A549 (cell line): Measurements from ENCODE around the gene FAM89B. TPM values are rescaled to one million over a fixed set of nuclear protein-coding genes. Genes with fewer than 3 reads are reported as not detected.

ENCODE experiments used
- ATAC-seq, 2 experiments: fragments of 200-7000 bp in 1 of 2; fragments of >200 bp in 1 of 2; cut with Nextera tagmentation in 1 of 2; cut with Tn5 transposase in 1 of 2; 3 replicates each; pipeline versions ENCODE4 v1.8.0 to v1.9.1; 2018 to 2020; ENCODE audit warnings: mild to moderate bottlenecking in 1 of 2, moderate library complexity in 1 of 2
- CTCF ChIA-PET: fragments of 300-600 bp; sonication (Branson Sonifier 250); formaldehyde crosslinking; extraction: SDS; loops from one replicate; lab custom pipeline; 2021; ENCODE audit warnings: antibody characterized with exemption, inconsistent platforms; lab: Yijun Ruan, JAX
- POLR2A ChIA-PET: fragments of 350-600 bp; formaldehyde crosslinking; extraction: SDS; loops from one replicate; lab custom pipeline; 2021; ENCODE audit warnings: antibody characterized with exemption, inconsistent platforms; lab: Yijun Ruan, JAX
- DNase-seq, 2 experiments: peaks; one replicate each; pipeline versions ENCODE4 v3.0.0 to v3.0.0-alpha.2; 2011 to 2016; ENCODE audit warnings: low read depth in 1 of 2, low spot score in 1 of 2
- FAIRE-seq: peaks from 2 replicates; lab custom pipeline; 2011; peaks lifted over from hg19 to GRCh38; lab: Jason Lieb, UNC
- H3K27ac ChIP-seq, 2 experiments: fragments of >200 bp; sonication (Bioruptor Twin); formaldehyde crosslinking; 3 replicates each; pipeline ENCODE4 v1.5.1; 2016 to 2017
- H3K4me1 ChIP-seq: fragments of >200 bp; sonication (Bioruptor Twin); formaldehyde crosslinking; 3 replicates; pipeline ENCODE4 v1.6.1; 2016
- H3K4me2 ChIP-seq: fragments of >200 bp; sonication (Bioruptor Twin); formaldehyde crosslinking; 3 replicates; pipeline ENCODE4 v1.6.1; 2016
- H3K4me3 ChIP-seq: fragments of >200 bp; sonication (Bioruptor Twin); formaldehyde crosslinking; 3 replicates; pipeline ENCODE4 v1.5.1; 2016
- H3K9me3 ChIP-seq: fragments of >200 bp; sonication (Bioruptor Twin); formaldehyde crosslinking; 3 replicates; pipeline ENCODE4 v1.6.1; 2016
- CBX2 ChIP-seq: fragments of 200-600 bp; sonication (generic); IDR thresholded peaks from 2 replicates; pipeline ENCODE4 v1.6.1; 2016; ENCODE audit warnings: low read depth, mild to moderate bottlenecking, borderline replicate concordance
- EHMT2 ChIP-seq: fragments of 200-600 bp; sonication (generic); IDR thresholded peaks from 2 replicates; pipeline ENCODE4 v1.6.1; 2016; ENCODE audit warnings: antibody characterized with exemption, low read depth, mild to moderate bottlenecking, moderate library complexity
- GATA3 ChIP-seq: IDR thresholded peaks from 2 replicates; pipeline ENCODE4 v1.6.1; 2012; ENCODE audit warnings: borderline replicate concordance
- MAFK ChIP-seq: fragments of 450-650 bp; IDR thresholded peaks from 2 replicates; pipeline ENCODE4 v1.6.1; 2014; ENCODE audit not compliant: partially characterized antibody
- MAX ChIP-seq: IDR thresholded peaks from 2 replicates; pipeline ENCODE4 v1.6.1; 2012
- NR3C1 ChIP-seq: fragments of >200 bp; sonication (Bioruptor Twin); formaldehyde crosslinking; IDR thresholded peaks from 3 replicates; pipeline ENCODE4 v1.6.1; 2017
- POLR2AphosphoS2 ChIP-seq: conservative IDR thresholded peaks from 2 replicates; pipeline ENCODE4 v1.6.1; 2012; ENCODE audit warnings: low read length, improper control_type of control experiment, inconsistent platforms
- RCOR1 ChIP-seq: fragments of 150-350 bp; IDR thresholded peaks from 2 replicates; pipeline ENCODE4 v1.6.1; 2014; ENCODE audit warnings: antibody characterized with exemption, low read length, low read depth
- RFX5 ChIP-seq: fragments of 450-650 bp; IDR thresholded peaks from 2 replicates; pipeline ENCODE4 v1.7.1; 2014; ENCODE audit warnings: antibody characterized with exemption, mild to moderate bottlenecking, moderate library complexity
- TFCP2L1 ChIP-seq: fragments of 250-450 bp; sonication (Bioruptor Pico); IDR thresholded peaks from 2 replicates; pipeline ENCODE4 v1.5.0; 2021; ENCODE audit warnings: mild to moderate bottlenecking
- WGBS: methylation state at CpG from one replicate; pipeline ENCODE4 v1.1.6; 2017; ENCODE audit errors: missing lambda C conversion rate; 5-methylcytosine and 5-hydroxymethylcytosine counted together
- polyA plus RNA-seq, 4 experiments: library from polyadenylated mRNA; depleted of rRNA in 3 of 4; stranded (reverse); fragments of >200 nt; fragmentation: RNase III in 1 of 4; extraction: RNeasy Plus Mini Kit Qiagen cat#74134 plus additional on column Dnase treatment in 1 of 4; gene quantifications; 2 replicates in 3 of 4; 3 replicates in 1 of 4; pipeline ENCODE4 v1.2.3, GENCODE V29; 2011 to 2017
- small RNA-seq, 6 experiments: library from RNA; depleted of rRNA; stranded (forward); fragments of <200 nt; gene quantifications; one replicate each; pipeline ENCODE3, GENCODE V24; 2012

FAM89B gene
- polyA plus RNA-seq, 2 of the 4 experiments (the other 2 are of a cell fraction) = 13.5 to 23.9 TPM

- FAIRE-seq = no peak
- POLR2A ChIA-PET = interaction anchor here (1.4 kb wide), 1 partner anchor 8 kb away, joined by 4 read pairs; no protein-coding TSS in a partner anchor
These were observed 50.8 kb downstream of the FAM89B start for GRCh38 chr11:65623177-65623576.

More at GRCh38 chr11:65623177-65623576, 50.8 kb downstream of the FAM89B start:
- Histone ChIP-seq H3K9me3 (no peaks in the 10 kb centered on the region), H3K27ac (no peak overlapping the region), H3K4me3 (no peak overlapping the region), H3K4me2 (no peak overlapping the region), H3K4me1 (no peaks in the 10 kb centered on the region)
- DNase-seq (no peak), ATAC-seq (no peak)
- TF ChIP-seq GATA3 (no peak), EHMT2 (no peak), RCOR1 (no peak), TFCP2L1 (CRISPR knock-in tag) (no peak), POLR2AphosphoS2 (no peak), CBX2 (no peak), RFX5 (no peak), MAFK (no peak), MAX (no peak), NR3C1 (no peak)
- WGBS = 92% methylated on average over 14 of the region's 14 CpGs
- CTCF ChIA-PET = interaction anchor here (0.7 to 5.5 kb wide), 5 partner anchors 9 to 238 kb away, joined by 3 to 54 read pairs (median 3); partner anchors contain the start of genes KAT5 and SIPA1

Small RNA genes lying within 50 kb of the gene (small RNA-seq; reads per million reads assigned to genes)
- gene AP001362.1 = 0 to 0.19 (median 0) reads per million in 6 experiments

Other genes starting within 250 kb of the FAM89B start
- gene DPF2, start 238.7 kb upstream of the FAM89B start, polyA plus RNA-seq (2011; rRNA removed) = 35.6 and 36.3 TPM in 2 replicates
- 34.8 to 39.8 TPM (median 35.7 TPM) in 3 replicates for gene DPF2, start 238.7 kb upstream of the FAM89B start, polyA plus RNA-seq (2017; fragmentation: RNase III; extraction: RNeasy Plus Mini Kit Qiagen cat#74134 plus additional on column Dnase treatment)
- 0.30 and 0.37 TPM in 2 replicates for gene TIGD3, start 217.8 kb upstream of the FAM89B start, polyA plus RNA-seq (2011; rRNA removed)
- gene TIGD3, start 217.8 kb upstream of the FAM89B start, polyA plus RNA-seq (2017; fragmentation: RNase III; extraction: RNeasy Plus Mini Kit Qiagen cat#74134 plus additional on column Dnase treatment) = 0.54 to 0.71 TPM (median 0.66 TPM) in 3 replicates
- 3.1 and 4.9 TPM in 2 replicates for gene SLC25A45, start 189.9 kb upstream of the FAM89B start, polyA plus RNA-seq (2011; rRNA removed)
- 7.9 to 8.6 TPM (median 8.1 TPM) in 3 replicates for gene SLC25A45, start 189.9 kb upstream of the FAM89B start, polyA plus RNA-seq (2017; fragmentation: RNase III; extraction: RNeasy Plus Mini Kit Qiagen cat#74134 plus additional on column Dnase treatment)
- 12.2 and 12.9 TPM in 2 replicates for gene FRMD8, start 185.9 kb upstream of the FAM89B start, polyA plus RNA-seq (2011; rRNA removed)
- 16.5 to 20.0 TPM (median 17.4 TPM) in 3 replicates for gene FRMD8, start 185.9 kb upstream of the FAM89B start, polyA plus RNA-seq (2017; fragmentation: RNase III; extraction: RNeasy Plus Mini Kit Qiagen cat#74134 plus additional on column Dnase treatment)
- 181 and 314 TPM in 2 replicates for gene NEAT1, start 149.7 kb upstream of the FAM89B start, polyA plus RNA-seq (2011; rRNA removed)
- gene NEAT1, start 149.7 kb upstream of the FAM89B start, polyA plus RNA-seq (2017; fragmentation: RNase III; extraction: RNeasy Plus Mini Kit Qiagen cat#74134 plus additional on column Dnase treatment) = 1,009 to 1,407 TPM (median 1,223 TPM) in 3 replicates
- 1,041 and 1,340 TPM in 2 replicates for gene MALAT1, start 73.5 kb upstream of the FAM89B start, polyA plus RNA-seq (2011; rRNA removed)
- 167 to 203 TPM (median 188 TPM) in 3 replicates for gene MALAT1, start 73.5 kb upstream of the FAM89B start, polyA plus RNA-seq (2017; fragmentation: RNase III; extraction: RNeasy Plus Mini Kit Qiagen cat#74134 plus additional on column Dnase treatment)
- gene SCYL1, start 47.5 kb upstream of the FAM89B start, polyA plus RNA-seq (2011; rRNA removed) = 30.8 and 33.6 TPM in 2 replicates
- 41.8 to 46.8 TPM (median 45.9 TPM) in 3 replicates for gene SCYL1, start 47.5 kb upstream of the FAM89B start, polyA plus RNA-seq (2017; fragmentation: RNase III; extraction: RNeasy Plus Mini Kit Qiagen cat#74134 plus additional on column Dnase treatment)
- gene LTBP3, start 14.2 kb upstream of the FAM89B start, polyA plus RNA-seq (2011; rRNA removed) = 28.6 and 39.9 TPM in 2 replicates
- 107 to 134 TPM (median 123 TPM) in 3 replicates for gene LTBP3, start 14.2 kb upstream of the FAM89B start, polyA plus RNA-seq (2017; fragmentation: RNase III; extraction: RNeasy Plus Mini Kit Qiagen cat#74134 plus additional on column Dnase treatment)
- 28.2 and 32.3 TPM in 2 replicates for gene ZNRD2, start 2.1 kb upstream of the FAM89B start, polyA plus RNA-seq (2011; rRNA removed)
- gene ZNRD2, start 2.1 kb upstream of the FAM89B start, polyA plus RNA-seq (2017; fragmentation: RNase III; extraction: RNeasy Plus Mini Kit Qiagen cat#74134 plus additional on column Dnase treatment) = 66.1 to 68.2 TPM (median 68.1 TPM) in 3 replicates
- 11.6 and 13.8 TPM in 2 replicates for gene EHBP1L1, start 3.5 kb downstream of the FAM89B start, polyA plus RNA-seq (2011; rRNA removed)
- 39.8 to 46.0 TPM (median 43.8 TPM) in 3 replicates for gene EHBP1L1, start 3.5 kb downstream of the FAM89B start, polyA plus RNA-seq (2017; fragmentation: RNase III; extraction: RNeasy Plus Mini Kit Qiagen cat#74134 plus additional on column Dnase treatment)
- 0.11 and 0.13 TPM in 2 replicates for gene KCNK7, start 23.3 kb downstream of the FAM89B start, polyA plus RNA-seq (2011; rRNA removed)
- gene KCNK7, start 23.3 kb downstream of the FAM89B start, polyA plus RNA-seq (2017; fragmentation: RNase III; extraction: RNeasy Plus Mini Kit Qiagen cat#74134 plus additional on column Dnase treatment) = 0.49 to 0.50 TPM (median 0.50 TPM) in 3 replicates
- 16.7 and 18.1 TPM in 2 replicates for gene MAP3K11, start 41.7 kb downstream of the FAM89B start, polyA plus RNA-seq (2011; rRNA removed)
- gene MAP3K11, start 41.7 kb downstream of the FAM89B start, polyA plus RNA-seq (2017; fragmentation: RNase III; extraction: RNeasy Plus Mini Kit Qiagen cat#74134 plus additional on column Dnase treatment) = 30.9 to 34.9 TPM (median 34.5 TPM) in 3 replicates
- gene PCNX3, start 43.2 kb downstream of the FAM89B start, polyA plus RNA-seq (2011; rRNA removed) = 14.2 and 17.2 TPM in 2 replicates
- gene PCNX3, start 43.2 kb downstream of the FAM89B start, polyA plus RNA-seq (2017; fragmentation: RNase III; extraction: RNeasy Plus Mini Kit Qiagen cat#74134 plus additional on column Dnase treatment) = 26.6 to 30.8 TPM (median 29.7 TPM) in 3 replicates
- gene SIPA1, start 65.6 kb downstream of the FAM89B start, polyA plus RNA-seq (2011; rRNA removed) = 9.9 and 10.4 TPM in 2 replicates
- gene SIPA1, start 65.6 kb downstream of the FAM89B start, polyA plus RNA-seq (2017; fragmentation: RNase III; extraction: RNeasy Plus Mini Kit Qiagen cat#74134 plus additional on column Dnase treatment) = 16.9 to 21.3 TPM (median 17.4 TPM) in 3 replicates
- gene RELA, start 90.4 kb downstream of the FAM89B start, polyA plus RNA-seq (2011; rRNA removed) = 28.9 and 31.8 TPM in 2 replicates
- gene RELA, start 90.4 kb downstream of the FAM89B start, polyA plus RNA-seq (2017; fragmentation: RNase III; extraction: RNeasy Plus Mini Kit Qiagen cat#74134 plus additional on column Dnase treatment) = 50.7 to 55.8 TPM (median 55.1 TPM) in 3 replicates
- gene KAT5, start 139.7 kb downstream of the FAM89B start, polyA plus RNA-seq (2011; rRNA removed) = 25.8 and 34.6 TPM in 2 replicates
- gene KAT5, start 139.7 kb downstream of the FAM89B start, polyA plus RNA-seq (2017; fragmentation: RNase III; extraction: RNeasy Plus Mini Kit Qiagen cat#74134 plus additional on column Dnase treatment) = 39.8 to 44.7 TPM (median 41.2 TPM) in 3 replicates
- 15.1 and 15.8 TPM in 2 replicates for gene RNASEH2C, start 148.3 kb downstream of the FAM89B start, polyA plus RNA-seq (2011; rRNA removed)
- gene RNASEH2C, start 148.3 kb downstream of the FAM89B start, polyA plus RNA-seq (2017; fragmentation: RNase III; extraction: RNeasy Plus Mini Kit Qiagen cat#74134 plus additional on column Dnase treatment) = 36.4 to 39.3 TPM (median 36.9 TPM) in 3 replicates
- 5.2 and 5.8 TPM in 2 replicates for gene AP5B1, start 208.4 kb downstream of the FAM89B start, polyA plus RNA-seq (2011; rRNA removed)
- 9.0 to 10.2 TPM (median 9.2 TPM) in 3 replicates for gene AP5B1, start 208.4 kb downstream of the FAM89B start, polyA plus RNA-seq (2017; fragmentation: RNase III; extraction: RNeasy Plus Mini Kit Qiagen cat#74134 plus additional on column Dnase treatment)
- gene OVOL1, start 214.5 kb downstream of the FAM89B start, polyA plus RNA-seq (2011; rRNA removed) = not detected in 2 replicates
- gene OVOL1, start 214.5 kb downstream of the FAM89B start, polyA plus RNA-seq (2017; fragmentation: RNase III; extraction: RNeasy Plus Mini Kit Qiagen cat#74134 plus additional on column Dnase treatment) = not detected in 3 replicates